ENCODE measurements around the gene LMO3. TPM values are rescaled to one million over a fixed set of nuclear protein-coding genes. Genes with fewer than 3 reads are reported as not detected.

The LMO3 gene
- total and polyA plus RNA-seq, 2 of the 8 experiments (the other 6 are each of a cell fraction or from before 2014, with no cell fraction given) = 4.7 to 16.7 TPM

- Histone ChIP-seq H3K79me1 (ENCODE audit: low read depth, low read length) (no peaks in the 10 kb centered on the region), H3K27ac (ENCODE audit: low read depth, low read length) (no peak overlapping the region), H3K18ac (ENCODE audit: extremely low read depth, low read length) (no peak overlapping the region), H2BK12ac (ENCODE audit: low read depth, low read length) (no peak overlapping the region), H2AK5ac (ENCODE audit: low read depth, low read length) (no peak overlapping the region), H4K8ac (ENCODE audit: extremely low read depth, insufficient read depth, low read length) (no peak overlapping the region), H3K4me2 (ENCODE audit: insufficient read depth in 1 of 2, low read depth in 2 of 2, low read length in 2 of 2) (no peak overlapping the region), H4K5ac (ENCODE audit: insufficient read length, low read depth, low read length) (no peak overlapping the region), H3K9ac (replicated peaks in 1 of 4; ENCODE audit: extremely low read depth in 1 of 4, low read depth in 3 of 4, low read length in 3 of 4) (no peak overlapping the region), H3K79me2 (ENCODE audit: control insufficient read depth in 1 of 2, insufficient read depth in 2 of 2, low read length in 2 of 2) (no peaks in the 10 kb centered on the region), H3K14ac (ENCODE audit: insufficient read length) (no peak overlapping the region), H3K23ac (ENCODE audit: insufficient read length) (no peak overlapping the region), H4K20me1 (replicated peaks in 1 of 2; ENCODE audit: control insufficient read depth in 1 of 2, insufficient read depth in 2 of 2, low read length in 2 of 2) (no peaks in the 10 kb centered on the region), H3K23me2 (ENCODE audit: low read depth, low read length) (no peaks in the 10 kb centered on the region), H3K9me3 (ENCODE audit: insufficient read depth in 2 of 2, low read depth in 1 of 2, low read length in 1 of 2) (no peaks in the 10 kb centered on the region), H3K27me3 (replicated peaks in 1 of 4; ENCODE audit: control insufficient read depth in 3 of 4, extremely low read depth in 1 of 4, insufficient read depth in 3 of 4, low read length in 3 of 4) (no peaks in the 10 kb centered on the region), H2BK15ac (ENCODE audit: low read length) (no peak overlapping the region), H3K4me3 (ENCODE audit: extremely low read depth in 1 of 4, insufficient read depth in 2 of 4, low read depth in 3 of 4, low read length in 4 of 4) (no peak overlapping the region), H3K4me1 (replicated peaks in 1 of 4; ENCODE audit: control insufficient read depth in 3 of 4, insufficient read depth in 4 of 4, low read length in 3 of 4) (no peaks in the 10 kb centered on the region), H2AFZ (ENCODE audit: low read length) (no peak overlapping the region), H2BK20ac (ENCODE audit: low read length) (no peak overlapping the region), H2BK5ac (ENCODE audit: low read depth, low read length) (no peak overlapping the region), H4K91ac (replicated peaks; ENCODE audit: insufficient read length, low read length) (no peak overlapping the region), H3K36me3 (ENCODE audit: control insufficient read depth in 2 of 4, insufficient read depth in 4 of 4, low read length in 3 of 4) (no peaks in the 10 kb centered on the region), H2BK120ac (replicated peaks; ENCODE audit: low read depth, low read length) (no peak overlapping the region), H3K4ac (replicated peaks; ENCODE audit: insufficient read length, low read depth, low read length) (no peak overlapping the region), H3K56ac (replicated peaks; ENCODE audit: insufficient read length, low read depth, low read length) (no peak overlapping the region)
- no peak for DNase-seq (ENCODE audit: low read depth in 1 of 2, low spot score in 2 of 2)
- POLR2A ChIA-PET (ENCODE audit: partially characterized antibody) = no interaction called here
- WGBS, 2 experiments (ENCODE audit: extremely low coverage in 1 of 2, insufficient coverage in 1 of 2, insufficient read length in 1 of 2, insufficient replicate concordance in 2 of 2, low coverage in 1 of 2, low lambda C conversion rate in 2 of 2, missing lambda C conversion rate in 1 of 2) = 75% methylated on average over 2 of the region's 2 CpGs; no CpG with 5 or more reads in 1 of the 2 experiments
- CTCF ChIA-PET (ENCODE audit: partially characterized antibody) = no interaction called here
- no peak for FAIRE-seq
- TF ChIP-seq BCL11A (IDR thresholded peaks at IDR 0.05; ENCODE audit: low read depth in 2 of 2, low read length in 2 of 2) (no peak), CHD1 (IDR thresholded peaks at IDR 0.05; ENCODE audit: low read depth, low read length) (no peak), NRF1 (IDR thresholded peaks at IDR 0.05; ENCODE audit: low read depth, low read length) (no peak), SIN3A (conservative IDR thresholded peaks at IDR 0.05 in 1 of 2, IDR thresholded peaks at IDR 0.05 in 1 of 2; ENCODE audit: low read depth in 1 of 2, low read length in 2 of 2) (no peak), TAF1 (IDR thresholded peaks at IDR 0.05; ENCODE audit: low read depth, low read length) (no peak), KDM1A (IDR thresholded peaks at IDR 0.05; ENCODE audit: borderline replicate concordance, low read length) (no peak), ATF2 (IDR thresholded peaks at IDR 0.05; ENCODE audit: low read length) (no peak), SP4 (IDR thresholded peaks at IDR 0.05; ENCODE audit: low read length) (no peak), EGR1 (IDR thresholded peaks at IDR 0.05; ENCODE audit: borderline replicate concordance, low read depth, low read length) (no peak), SAP30 (IDR thresholded peaks at IDR 0.05; ENCODE audit: insufficient read depth, insufficient replicate concordance, low read length) (no peak), POLR2AphosphoS5 (IDR thresholded peaks at IDR 0.05; ENCODE audit: low read depth, low read length) (no peak), TAF7 (optimal IDR thresholded peaks at IDR 0.05; ENCODE audit: borderline replicate concordance, low read depth, low read length) (no peak), KDM4A (IDR thresholded peaks at IDR 0.05; ENCODE audit: low read depth, low read length, severe bottlenecking) (no peak), FOSL1 (IDR thresholded peaks at IDR 0.05; ENCODE audit: insufficient read depth, low read depth, low read length) (no peak)
Observed at GRCh38 chr12:16526693-16527092, 79.3 kb downstream of the LMO3 start.

All from H1 (cell line).